ENCODE data around the gene GRIN2A.

- TF ChIP-seq CTCF (IDR thresholded peaks at IDR 0.05; ENCODE audit: poor library complexity) (no peak), EZH2phosphoT487 (IDR thresholded peaks at IDR 0.05; ENCODE audit: low read depth, severe bottlenecking, unreplicated experiment) (no peak)
These were observed 315.1 kb downstream of the GRIN2A start for GRCh38 chr16:9867176-9867575.

All from hepatocyte (in vitro differentiated cells).